ENCODE data around the gene LTBP4. TPM values are rescaled to one million over a fixed set of nuclear protein-coding genes. Genes with fewer than 3 reads are reported as not detected.
A peak's percentile ranks its signal among the peaks of the same experiment; 100 is the strongest.

The LTBP4 gene
- total and polyA plus RNA-seq, 2 of the 13 experiments (the other 11 are each of a cell fraction or from before 2014, with no cell fraction given) = 0.86 to 2.3 TPM

DNA sequence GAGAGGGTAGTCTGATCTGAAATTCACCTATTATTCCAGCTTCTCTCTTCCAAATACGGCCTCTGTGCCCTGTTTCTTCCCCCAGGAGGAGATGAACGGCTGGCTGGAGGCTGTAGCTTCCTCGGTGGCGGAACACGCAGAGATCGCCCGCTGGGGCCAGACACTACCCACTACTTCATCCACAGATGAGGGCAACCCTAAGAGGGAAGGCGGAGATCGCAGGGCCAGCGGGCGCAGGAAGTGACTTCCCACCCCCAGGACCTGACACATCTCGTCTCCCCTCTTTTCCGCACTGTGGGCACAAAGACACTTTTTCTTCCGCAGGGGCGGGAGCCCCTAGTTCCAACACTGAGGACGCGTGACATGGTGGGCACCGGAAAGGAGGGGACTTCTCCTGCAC, 25.8 kb upstream of the LTBP4 start:
- H3K4me1 ChIP-seq (ENCODE audit: insufficient read depth, low read length) = peaks cover 25% of the 10 kb centered on the region
- 75% methylated on average over 15 of the region's 18 CpGs for WGBS (ENCODE audit: low lambda C conversion rate)
- intact Hi-C loops (cut with micrococcal nuclease; ENCODE audit: unreplicated experiment) (no loop called here), in situ Hi-C loops (cut with HindIII; ENCODE audit: extremely low pct_ligation_motif_present, low pct_unique_long_range_greater_than_20kb) (no loop called here)
- H2AFZ ChIP-seq (ENCODE audit: low read length) = no peak overlapping the region
- H3K9ac ChIP-seq (ENCODE audit: insufficient read depth, low read depth, low read length) = no peak overlapping the region
- H3K36me3 ChIP-seq (replicated peaks in 1 of 2; ENCODE audit: control insufficient read depth in 1 of 2, insufficient read depth in 2 of 2, low read length in 2 of 2) = no peaks in the 10 kb centered on the region
- no peaks in the 10 kb centered on the region for H4K20me1 ChIP-seq (ENCODE audit: insufficient read depth, low read length)
- H3K27ac ChIP-seq (ENCODE audit: extremely low read length, insufficient read depth, low read length) = no peak overlapping the region
- H3K4me3 ChIP-seq (replicated peaks in 1 of 3; ENCODE audit: insufficient read depth in 1 of 3, low read depth in 2 of 3, low read length in 3 of 3) = no peak overlapping the region
- DNase-seq (ENCODE audit: low spot score) (no peak), FAIRE-seq (no peak), ATAC-seq (no peak)
- no TSS peak for BruUV-seq (replicated peaks)
- ChIA-PET POLR2A (no interaction called here), CTCF (ENCODE audit: low intra/inter-chr PET ratio, low total read pairs) (no interaction called here)
- no peaks in the 10 kb centered on the region for H3K27me3 ChIP-seq (ENCODE audit: control insufficient read depth in 1 of 2, insufficient read depth in 2 of 2, low read length in 2 of 2)
- H3K4me2 ChIP-seq (ENCODE audit: low read depth, low read length) = no peak overlapping the region
- no peaks in the 10 kb centered on the region for H3K9me3 ChIP-seq (ENCODE audit: low read length)
- no peak for TF ChIP-seq ZNF24 (IDR thresholded peaks at IDR 0.05)
- TF ChIP-seq, protein P1, sequence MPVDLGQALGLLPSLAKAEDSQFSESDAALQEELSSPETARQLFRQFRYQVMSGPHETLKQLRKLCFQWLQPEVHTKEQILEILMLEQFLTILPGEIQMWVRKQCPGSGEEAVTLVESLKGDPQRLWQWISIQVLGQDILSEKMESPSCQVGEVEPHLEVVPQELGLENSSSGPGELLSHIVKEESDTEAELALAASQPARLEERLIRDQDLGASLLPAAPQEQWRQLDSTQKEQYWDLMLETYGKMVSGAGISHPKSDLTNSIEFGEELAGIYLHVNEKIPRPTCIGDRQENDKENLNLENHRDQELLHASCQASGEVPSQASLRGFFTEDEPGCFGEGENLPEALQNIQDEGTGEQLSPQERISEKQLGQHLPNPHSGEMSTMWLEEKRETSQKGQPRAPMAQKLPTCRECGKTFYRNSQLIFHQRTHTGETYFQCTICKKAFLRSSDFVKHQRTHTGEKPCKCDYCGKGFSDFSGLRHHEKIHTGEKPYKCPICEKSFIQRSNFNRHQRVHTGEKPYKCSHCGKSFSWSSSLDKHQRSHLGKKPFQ (CRISPR knock-in tag; IDR thresholded peaks at IDR 0.05; ENCODE audit: insufficient replicate concordance) = no peak
- H3K79me2 ChIP-seq (ENCODE audit: insufficient read depth, low read length) = no peaks in the 10 kb centered on the region

DNA sequence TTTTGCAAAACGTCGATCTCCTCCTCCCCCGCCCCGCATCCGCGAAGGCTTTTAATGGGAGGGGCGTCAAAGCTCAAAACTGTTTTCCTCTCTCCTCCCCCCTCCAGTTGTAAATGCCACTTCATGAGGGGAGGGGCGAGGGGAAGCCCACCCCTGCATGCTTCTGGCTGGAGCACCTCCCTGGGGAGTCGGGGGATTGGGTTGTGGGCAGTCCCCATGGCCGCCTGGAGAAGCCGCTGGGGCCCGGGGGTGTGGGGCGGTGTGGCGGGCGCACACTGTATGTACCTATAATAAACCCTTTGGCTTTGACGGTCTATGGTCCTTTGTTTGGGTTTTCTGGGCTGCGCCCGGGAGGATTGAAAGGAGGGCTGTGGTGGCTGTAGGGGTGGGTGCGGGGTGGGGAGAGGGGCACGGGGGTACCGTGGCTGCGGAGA, 25.0 kb upstream of the LTBP4 start:
- ChIA-PET POLR2A (no interaction called here), CTCF (ENCODE audit: low intra/inter-chr PET ratio, low total read pairs) (no interaction called here)
- H3K9me3 ChIP-seq (ENCODE audit: low read length) = no peaks in the 10 kb centered on the region
- H3K9ac ChIP-seq (ENCODE audit: insufficient read depth, low read depth, low read length) = no peak overlapping the region
- H3K4me3 ChIP-seq (replicated peaks in 1 of 3; ENCODE audit: insufficient read depth in 1 of 3, low read depth in 2 of 3, low read length in 3 of 3) = peak overlapping the region; percentile 80 to 92 (median 85); a peak in 5 of 6 replicates
- no peaks in the 10 kb centered on the region for H3K27me3 ChIP-seq (ENCODE audit: control insufficient read depth in 1 of 2, insufficient read depth in 2 of 2, low read length in 2 of 2)
- in situ Hi-C loops (cut with HindIII; ENCODE audit: extremely low pct_ligation_motif_present, low pct_unique_long_range_greater_than_20kb) (no loop called here), intact Hi-C loops (cut with micrococcal nuclease; ENCODE audit: unreplicated experiment) (no loop called here)
- peak overlapping the region; percentile 82 for H3K4me2 ChIP-seq (ENCODE audit: low read depth, low read length)
- no peak overlapping the region for H3K27ac ChIP-seq (ENCODE audit: extremely low read length, insufficient read depth, low read length)
- no TSS peak for BruUV-seq (replicated peaks)
- peaks cover 25% of the 10 kb centered on the region for H3K4me1 ChIP-seq (ENCODE audit: insufficient read depth, low read length)
- no peaks in the 10 kb centered on the region for H4K20me1 ChIP-seq (ENCODE audit: insufficient read depth, low read length)
- ATAC-seq (peak; percentile 23), FAIRE-seq (no peak), DNase-seq (ENCODE audit: low spot score) (no peak)
- 47% methylated on average over 22 of the region's 22 CpGs for WGBS (ENCODE audit: low lambda C conversion rate)
- no peaks in the 10 kb centered on the region for H3K79me2 ChIP-seq (ENCODE audit: insufficient read depth, low read length)
- H2AFZ ChIP-seq (ENCODE audit: low read length) = no peak overlapping the region
- H3K36me3 ChIP-seq (replicated peaks in 1 of 2; ENCODE audit: control insufficient read depth in 1 of 2, insufficient read depth in 2 of 2, low read length in 2 of 2) = 0 out of 5 replicates have a peak, but pooled peaks cover 0 to 1% of the 10 kb centered on the region in 2 experiments
- TF ChIP-seq MEF2D (CRISPR knock-in tag; IDR thresholded peaks at IDR 0.05) (no peak), ZNF672 (CRISPR knock-in tag; IDR thresholded peaks at IDR 0.05) (no peak), MED1 (CRISPR knock-in tag; IDR thresholded peaks at IDR 0.05) (no peak), ZNF530 (CRISPR knock-in tag; IDR thresholded peaks at IDR 0.05; ENCODE audit: low read depth) (no peak), KDM1A (CRISPR knock-in tag; IDR thresholded peaks at IDR 0.05) (no peak)
- TF ChIP-seq, protein P2, sequence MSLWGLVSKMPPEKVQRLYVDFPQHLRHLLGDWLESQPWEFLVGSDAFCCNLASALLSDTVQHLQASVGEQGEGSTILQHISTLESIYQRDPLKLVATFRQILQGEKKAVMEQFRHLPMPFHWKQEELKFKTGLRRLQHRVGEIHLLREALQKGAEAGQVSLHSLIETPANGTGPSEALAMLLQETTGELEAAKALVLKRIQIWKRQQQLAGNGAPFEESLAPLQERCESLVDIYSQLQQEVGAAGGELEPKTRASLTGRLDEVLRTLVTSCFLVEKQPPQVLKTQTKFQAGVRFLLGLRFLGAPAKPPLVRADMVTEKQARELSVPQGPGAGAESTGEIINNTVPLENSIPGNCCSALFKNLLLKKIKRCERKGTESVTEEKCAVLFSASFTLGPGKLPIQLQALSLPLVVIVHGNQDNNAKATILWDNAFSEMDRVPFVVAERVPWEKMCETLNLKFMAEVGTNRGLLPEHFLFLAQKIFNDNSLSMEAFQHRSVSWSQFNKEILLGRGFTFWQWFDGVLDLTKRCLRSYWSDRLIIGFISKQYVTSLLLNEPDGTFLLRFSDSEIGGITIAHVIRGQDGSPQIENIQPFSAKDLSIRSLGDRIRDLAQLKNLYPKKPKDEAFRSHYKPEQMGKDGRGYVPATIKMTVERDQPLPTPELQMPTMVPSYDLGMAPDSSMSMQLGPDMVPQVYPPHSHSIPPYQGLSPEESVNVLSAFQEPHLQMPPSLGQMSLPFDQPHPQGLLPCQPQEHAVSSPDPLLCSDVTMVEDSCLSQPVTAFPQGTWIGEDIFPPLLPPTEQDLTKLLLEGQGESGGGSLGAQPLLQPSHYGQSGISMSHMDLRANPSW (CRISPR knock-in tag; IDR thresholded peaks at IDR 0.05; ENCODE audit: borderline replicate concordance) = no peak
- TF ChIP-seq, protein P3, sequence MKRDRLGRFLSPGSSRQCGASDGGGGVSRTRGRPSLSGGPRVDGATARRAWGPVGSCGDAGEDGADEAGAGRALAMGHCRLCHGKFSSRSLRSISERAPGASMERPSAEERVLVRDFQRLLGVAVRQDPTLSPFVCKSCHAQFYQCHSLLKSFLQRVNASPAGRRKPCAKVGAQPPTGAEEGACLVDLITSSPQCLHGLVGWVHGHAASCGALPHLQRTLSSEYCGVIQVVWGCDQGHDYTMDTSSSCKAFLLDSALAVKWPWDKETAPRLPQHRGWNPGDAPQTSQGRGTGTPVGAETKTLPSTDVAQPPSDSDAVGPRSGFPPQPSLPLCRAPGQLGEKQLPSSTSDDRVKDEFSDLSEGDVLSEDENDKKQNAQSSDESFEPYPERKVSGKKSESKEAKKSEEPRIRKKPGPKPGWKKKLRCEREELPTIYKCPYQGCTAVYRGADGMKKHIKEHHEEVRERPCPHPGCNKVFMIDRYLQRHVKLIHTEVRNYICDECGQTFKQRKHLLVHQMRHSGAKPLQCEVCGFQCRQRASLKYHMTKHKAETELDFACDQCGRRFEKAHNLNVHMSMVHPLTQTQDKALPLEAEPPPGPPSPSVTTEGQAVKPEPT (CRISPR knock-in tag; IDR thresholded peaks at IDR 0.05; ENCODE audit: low read depth) = no peak
- TF ChIP-seq, protein P4, sequence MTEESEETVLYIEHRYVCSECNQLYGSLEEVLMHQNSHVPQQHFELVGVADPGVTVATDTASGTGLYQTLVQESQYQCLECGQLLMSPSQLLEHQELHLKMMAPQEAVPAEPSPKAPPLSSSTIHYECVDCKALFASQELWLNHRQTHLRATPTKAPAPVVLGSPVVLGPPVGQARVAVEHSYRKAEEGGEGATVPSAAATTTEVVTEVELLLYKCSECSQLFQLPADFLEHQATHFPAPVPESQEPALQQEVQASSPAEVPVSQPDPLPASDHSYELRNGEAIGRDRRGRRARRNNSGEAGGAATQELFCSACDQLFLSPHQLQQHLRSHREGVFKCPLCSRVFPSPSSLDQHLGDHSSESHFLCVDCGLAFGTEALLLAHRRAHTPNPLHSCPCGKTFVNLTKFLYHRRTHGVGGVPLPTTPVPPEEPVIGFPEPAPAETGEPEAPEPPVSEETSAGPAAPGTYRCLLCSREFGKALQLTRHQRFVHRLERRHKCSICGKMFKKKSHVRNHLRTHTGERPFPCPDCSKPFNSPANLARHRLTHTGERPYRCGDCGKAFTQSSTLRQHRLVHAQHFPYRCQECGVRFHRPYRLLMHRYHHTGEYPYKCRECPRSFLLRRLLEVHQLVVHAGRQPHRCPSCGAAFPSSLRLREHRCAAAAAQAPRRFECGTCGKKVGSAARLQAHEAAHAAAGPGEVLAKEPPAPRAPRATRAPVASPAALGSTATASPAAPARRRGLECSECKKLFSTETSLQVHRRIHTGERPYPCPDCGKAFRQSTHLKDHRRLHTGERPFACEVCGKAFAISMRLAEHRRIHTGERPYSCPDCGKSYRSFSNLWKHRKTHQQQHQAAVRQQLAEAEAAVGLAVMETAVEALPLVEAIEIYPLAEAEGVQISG (CRISPR knock-in tag; IDR thresholded peaks at IDR 0.05) = no peak

Measured in HepG2 (cell line).